Right lobe of liver (tissue), 6 donors: ENCODE measurements around the gene TEP1. TPM values are rescaled to one million over a fixed set of nuclear protein-coding genes. Genes with fewer than 3 reads are reported as not detected.
"Not testable (repeated sequence)": the region's sequence is repeated elsewhere in the genome, so short reads cannot be mapped to it uniquely, and the experiment has no call there.

Source experiments
- ATAC-seq, 4 donors: fragments of 200-7000 bp; cut with Tn5 transposase; one replicate each; pipeline ENCODE4 v1.9.1; 2020; ENCODE audit warnings: mild to moderate bottlenecking in 4 of 4, moderate library complexity in 4 of 4
- DNase-seq, 3 donors: peaks; one replicate each; pipeline ENCODE4 v3.0.0-alpha.2; 2020
- H3K27ac ChIP-seq, 3 donors: fragments of 200-600 bp; one replicate each; pipeline ENCODE4 v1.8.0; 2022
- H3K27me3 ChIP-seq, 2 donors: fragments of 200-600 bp; one replicate each; pipeline ENCODE4 v1.8.0; 2022
- H3K36me3 ChIP-seq, 4 donors: fragments of 200-600 bp; sonication (generic) in 1 of 4; one replicate each; pipeline versions ENCODE4 v1.5.1 to v1.8.0; 2017 to 2022; ENCODE audit warnings: control low read depth in 1 of 4
- H3K4me1 ChIP-seq, 4 donors: fragments of 200-600 bp; sonication (generic) in 1 of 4; one replicate each; pipeline versions ENCODE4 v1.5.1 to v1.8.0; 2017 to 2022; ENCODE audit warnings: control low read depth in 1 of 4
- H3K4me3 ChIP-seq, 3 donors: fragments of 200-600 bp; one replicate each; pipeline ENCODE4 v1.8.0; 2022
- H3K9me3 ChIP-seq, 4 donors: fragments of 200-600 bp; sonication (generic) in 1 of 4; one replicate each; pipeline versions ENCODE4 v1.5.1 to v1.8.0; 2017 to 2022; ENCODE audit warnings: control low read depth in 1 of 4
- POLR2A ChIP-seq: fragments of 450-650 bp; IDR thresholded peaks from one replicate; pipeline ENCODE4 v1.6.1; 2017; ENCODE audit warnings: antibody characterized with exemption, mild to moderate bottlenecking
- WGBS: methylation state at CpG from one replicate; pipeline ENCODE4 v1.1.6; 2018; ENCODE audit warnings: low coverage, low lambda C conversion rate; ENCODE audit not compliant: insufficient coverage; ENCODE audit errors: missing lambda C conversion rate; 5-methylcytosine and 5-hydroxymethylcytosine counted together
- intact Hi-C, 2 donors: fragments of 100-400 bp; cut with DNase I; formaldehyde crosslinking; loops; one replicate each; pipeline versions ENCODE4 v1.11.2 to v1.14.1; 2022
- total RNA-seq, 6 experiments: library from RNA; depleted of rRNA in 2 of 6; stranded (reverse); fragments of >200 nt in 2 of 6; fragmentation: NEBNext Ultra II Directional in 3 of 6; extraction: Animal tissue kit (Norgen Biotek cat#: 25700) in 3 of 6; gene quantifications; one replicate each; pipeline versions ENCODE4 v1.1.0 to v1.2.4, GENCODE V29; 2016 to 2023
- TF ChIP-seq, protein P1 (sequence below), 4 donors: fragments of 200-600 bp in 3 of 4; fragments of 450-650 bp in 1 of 4; IDR thresholded peaks; one replicate each; pipeline versions ENCODE4 v1.5.1 to v1.8.0; 2016 to 2022; ENCODE audit warnings: antibody characterized with exemption in 4 of 4, mild to moderate bottlenecking in 2 of 4
- donor health status: DM: no; HTN: yes; CAD: no.
- donor health status: DM: no; HTN: no; CAD: no.
- donor health status: DM: no; HTN: no; CAD: no.
- donor health status: DM: no; HTN: yes; CAD: no.
- donor health status: DM: no; HTN: yes; CAD: no.

TEP1 gene
- total RNA-seq, 6 experiments from 2014 or later: 10.8 to 17.6 (median 14.0) TPM

DNA sequence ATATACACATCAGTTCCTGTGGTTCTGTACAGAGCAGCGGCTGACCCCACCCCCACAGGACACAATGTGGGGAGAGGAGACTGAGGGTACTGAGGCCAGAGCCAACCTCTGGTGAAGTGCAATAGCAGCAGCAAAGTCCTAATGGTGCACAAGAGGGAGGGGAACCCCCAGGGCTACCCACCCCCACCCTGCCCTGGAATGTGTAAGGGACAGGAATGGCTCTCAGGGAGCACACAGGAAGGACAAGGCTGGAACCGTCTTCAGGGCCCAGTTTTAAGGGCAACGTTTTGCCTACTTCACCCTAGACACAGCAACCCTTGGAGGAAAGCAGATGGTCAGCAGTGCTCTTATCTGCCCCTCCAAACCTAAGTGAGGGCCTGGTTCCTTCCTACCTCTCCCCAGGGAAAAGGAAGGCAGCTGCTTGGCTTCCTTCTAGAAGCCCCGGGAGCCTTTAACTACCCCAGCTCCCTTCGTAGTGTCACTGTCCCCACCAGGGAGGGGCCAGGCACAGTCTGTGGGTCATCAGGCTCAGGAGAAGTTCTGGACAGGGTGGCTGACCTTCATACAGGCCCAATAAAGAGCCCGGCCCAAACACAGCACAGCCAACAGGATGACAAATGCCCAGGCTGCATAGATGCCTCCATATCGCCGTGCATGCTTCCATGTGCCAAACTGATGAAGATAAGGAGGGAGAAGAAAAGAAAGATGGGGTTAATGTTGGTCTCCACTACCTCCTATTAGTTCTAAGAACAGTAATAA lies 44.9 kb upstream of the TEP1 start:
- no peak for DNase-seq
- no peak for ATAC-seq
- peaks cover 0 to 37% (median 14%) of the 10 kb centered on the region in 4 donors for H3K36me3 ChIP-seq
- intact Hi-C loops: no loop called here
- WGBS: 54% methylated on average over 3 of the region's 8 CpGs
- H3K4me1 ChIP-seq: peaks cover 0 to 27% (median 12%) of the 10 kb centered on the region in 4 donors
- no peaks in the 10 kb centered on the region for H3K9me3 ChIP-seq
- H3K27ac ChIP-seq: no peak overlapping the region
- TF ChIP-seq, protein P1, sequence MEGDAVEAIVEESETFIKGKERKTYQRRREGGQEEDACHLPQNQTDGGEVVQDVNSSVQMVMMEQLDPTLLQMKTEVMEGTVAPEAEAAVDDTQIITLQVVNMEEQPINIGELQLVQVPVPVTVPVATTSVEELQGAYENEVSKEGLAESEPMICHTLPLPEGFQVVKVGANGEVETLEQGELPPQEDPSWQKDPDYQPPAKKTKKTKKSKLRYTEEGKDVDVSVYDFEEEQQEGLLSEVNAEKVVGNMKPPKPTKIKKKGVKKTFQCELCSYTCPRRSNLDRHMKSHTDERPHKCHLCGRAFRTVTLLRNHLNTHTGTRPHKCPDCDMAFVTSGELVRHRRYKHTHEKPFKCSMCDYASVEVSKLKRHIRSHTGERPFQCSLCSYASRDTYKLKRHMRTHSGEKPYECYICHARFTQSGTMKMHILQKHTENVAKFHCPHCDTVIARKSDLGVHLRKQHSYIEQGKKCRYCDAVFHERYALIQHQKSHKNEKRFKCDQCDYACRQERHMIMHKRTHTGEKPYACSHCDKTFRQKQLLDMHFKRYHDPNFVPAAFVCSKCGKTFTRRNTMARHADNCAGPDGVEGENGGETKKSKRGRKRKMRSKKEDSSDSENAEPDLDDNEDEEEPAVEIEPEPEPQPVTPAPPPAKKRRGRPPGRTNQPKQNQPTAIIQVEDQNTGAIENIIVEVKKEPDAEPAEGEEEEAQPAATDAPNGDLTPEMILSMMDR (IDR thresholded peaks at IDR 0.05): no peak
- no peak for TF ChIP-seq POLR2A
- H3K4me3 ChIP-seq: no peak overlapping the region
- H3K27me3 ChIP-seq: no peaks in the 10 kb centered on the region

- no peak for DNase-seq
- Histone ChIP-seq H3K4me3 (no peak overlapping the region), H3K27me3 (no peaks in the 10 kb centered on the region), H3K4me1 (peaks cover 0 to 27% (median 12%) of the 10 kb centered on the region in 4 donors), H3K27ac (no peak overlapping the region), H3K9me3 (no peaks in the 10 kb centered on the region), H3K36me3 (peaks cover 0 to 41% (median 14%) of the 10 kb centered on the region in 4 donors)
- WGBS: 50% methylated on average over 11 of the region's 13 CpGs
- intact Hi-C loops: no loop called here
- no peak for ATAC-seq
- TF ChIP-seq, protein P1 (IDR thresholded peaks at IDR 0.05): no peak
- no peak for TF ChIP-seq POLR2A
Observed at GRCh38 chr14:20456971-20457370, 43.7 kb upstream of the TEP1 start.

DNA sequence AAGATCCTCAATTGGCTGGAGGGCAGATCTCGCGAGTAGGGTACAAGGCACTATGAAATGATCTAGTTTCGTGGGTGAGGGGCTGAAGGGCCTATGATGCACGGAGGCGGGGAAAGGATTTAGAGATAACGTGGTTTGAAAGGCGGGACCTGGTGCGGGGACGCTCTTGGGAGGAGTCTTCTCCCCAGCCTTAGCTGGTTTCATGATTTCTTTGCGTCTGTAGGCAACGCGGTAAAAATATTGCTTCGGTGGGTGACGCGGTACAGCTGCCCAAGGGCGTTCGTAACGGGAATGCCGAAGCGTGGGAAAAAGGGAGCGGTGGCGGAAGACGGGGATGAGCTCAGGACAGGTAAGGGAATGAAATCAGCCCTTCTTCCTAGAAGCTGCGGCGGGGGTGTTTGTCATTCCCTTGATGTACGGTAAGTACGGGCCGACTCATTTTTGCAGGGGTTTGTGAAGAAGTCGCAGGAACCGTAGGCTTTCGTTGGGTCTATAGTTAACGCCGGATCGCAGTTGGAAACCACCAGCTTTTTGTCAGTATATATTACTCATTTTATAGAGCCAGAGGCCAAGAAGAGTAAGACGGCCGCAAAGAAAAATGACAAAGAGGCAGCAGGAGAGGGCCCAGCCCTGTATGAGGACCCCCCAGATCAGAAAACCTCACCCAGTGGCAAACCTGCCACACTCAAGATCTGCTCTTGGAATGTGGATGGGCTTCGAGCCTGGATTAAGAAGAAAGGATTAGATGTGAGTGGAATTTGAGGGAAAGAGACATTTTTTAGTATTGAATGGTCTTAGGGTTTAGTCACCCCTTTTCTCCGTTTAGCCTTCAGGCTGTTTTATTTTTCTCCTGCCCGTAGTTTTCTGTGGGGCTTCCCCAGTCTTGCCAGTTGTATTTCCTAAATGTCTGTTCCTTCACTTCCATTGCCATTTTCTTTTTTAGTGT lies 42.3 kb upstream of the TEP1 start:
- TF ChIP-seq, protein P1 (IDR thresholded peaks at IDR 0.05): no peak
- TF ChIP-seq POLR2A: no peak
- H3K27me3 ChIP-seq: no peaks in the 10 kb centered on the region
- H3K27ac ChIP-seq: peak overlapping the region; percentile 78 to 89 (median 80)
- intact Hi-C loops: no loop called here
- DNase-seq (peak in 1 of 3 donors; percentile 52), ATAC-seq (peak; percentile 55 to 74 (median 69))
- no peaks in the 10 kb centered on the region for H3K9me3 ChIP-seq
- H3K36me3 ChIP-seq: peaks cover 0 to 53% (median 14%) of the 10 kb centered on the region in 4 donors
- 3% methylated on average over 36 of the region's 39 CpGs for WGBS
- peak overlapping the region; percentile 69 to 81 (median 71) for H3K4me3 ChIP-seq
- H3K4me1 ChIP-seq: peaks cover 0 to 25% (median 12%) of the 10 kb centered on the region in 4 donors

GRCh38 chr14:20454516-20455354 lies 41.4 kb upstream of the TEP1 start, which contains the start of the genes APEX1 and OSGEP:
Gene APEX1 (plus strand): TSS chr14:20455226. CDS start chr14:20455646, 420 bp downstream.
Gene OSGEP (minus strand): TSS chr14:20454812. CDS start chr14:20454683, 129 bp downstream.
- Histone ChIP-seq H3K27ac (peak within 1 kb of the TSS; percentile 78 to 89 (median 80)), H3K9me3 (no peaks in the 10 kb centered on the region), H3K4me3 (peak within 1 kb of the TSS; percentile 69 to 81 (median 71)), H3K36me3 (peaks cover 0 to 60% (median 19%) of the 10 kb centered on the region in 4 donors), H3K27me3 (no peaks in the 10 kb centered on the region), H3K4me1 (peaks cover 0 to 17% (median 8%) of the 10 kb centered on the region in 4 donors)
- WGBS: under 1% methylated on average over 34 of the region's 56 CpGs
- peak; percentile 94 to 97 (median 95) for ATAC-seq
- TF ChIP-seq, protein P1 (IDR thresholded peaks at IDR 0.05): no peak
- peak; percentile 79 for TF ChIP-seq POLR2A
- peak; percentile 98 to 99 (median 98) for DNase-seq
- intact Hi-C loops: no loop called here

- H3K9me3 ChIP-seq, ATAC-seq, H3K4me3 ChIP-seq, H3K27ac ChIP-seq, intact Hi-C loops, H3K27me3 ChIP-seq, DNase-seq: not testable (repeated sequence)
- Histone ChIP-seq H3K4me1 (peaks cover 0 to 17% (median 7%) of the 10 kb centered on the region in 4 donors), H3K36me3 (peaks cover 0 to 60% (median 24%) of the 10 kb centered on the region in 4 donors)
- WGBS: 89% methylated on average over 8 of the region's 8 CpGs
Observed at GRCh38 chr14:20452831-20453230, 39.5 kb upstream of the TEP1 start.
